GM12892 (cell line): ENCODE measurements around the gene TMBIM4.

Experiments used
- POLR2A ChIP-seq: IDR thresholded peaks from 2 replicates; pipeline ENCODE4 v1.6.1; 2011; ENCODE audit warnings: low read depth, low read length, control low read depth
- POLR2AphosphoS5 ChIP-seq: IDR thresholded peaks from 2 replicates; pipeline ENCODE4 v1.6.1; 2011; ENCODE audit warnings: low read depth, low read length, control low read depth
- TAF1 ChIP-seq: IDR thresholded peaks from 2 replicates; pipeline ENCODE4 v1.6.1; 2011; ENCODE audit warnings: low read depth, mild to moderate bottlenecking, control low read depth, low read length, borderline replicate concordance

DNA sequence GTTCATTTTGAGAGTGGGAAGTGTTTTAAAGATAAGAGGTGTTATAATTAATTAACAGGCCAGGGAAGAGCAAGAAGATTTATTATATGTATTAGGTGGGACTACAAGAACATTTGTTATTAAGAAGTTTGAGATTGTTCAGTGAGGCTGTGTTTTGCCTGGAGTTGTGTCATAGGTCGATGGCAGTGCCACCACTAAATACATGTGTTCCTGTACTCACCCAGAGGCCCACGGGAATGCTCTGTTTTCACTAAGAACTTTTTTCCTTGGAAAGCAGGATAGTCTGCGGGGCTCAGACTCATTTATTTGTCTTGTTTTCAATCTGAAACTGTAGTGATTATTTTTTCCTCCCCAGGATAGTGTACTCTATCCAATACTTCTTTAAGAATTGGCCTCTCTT lies 29.3 kb upstream of the TMBIM4 start:
- no peak for TF ChIP-seq POLR2AphosphoS5
- TF ChIP-seq POLR2A: no peak
- no peak for TF ChIP-seq TAF1
